Measurements from ENCODE around the gene KREMEN1. TPM values are rescaled to one million over a fixed set of nuclear protein-coding genes. Genes with fewer than 3 reads are reported as not detected.

The KREMEN1 gene
- total and polyA plus RNA-seq, 2 experiments from 2014 or later, result 1.8 to 3.8 TPM

DNA sequence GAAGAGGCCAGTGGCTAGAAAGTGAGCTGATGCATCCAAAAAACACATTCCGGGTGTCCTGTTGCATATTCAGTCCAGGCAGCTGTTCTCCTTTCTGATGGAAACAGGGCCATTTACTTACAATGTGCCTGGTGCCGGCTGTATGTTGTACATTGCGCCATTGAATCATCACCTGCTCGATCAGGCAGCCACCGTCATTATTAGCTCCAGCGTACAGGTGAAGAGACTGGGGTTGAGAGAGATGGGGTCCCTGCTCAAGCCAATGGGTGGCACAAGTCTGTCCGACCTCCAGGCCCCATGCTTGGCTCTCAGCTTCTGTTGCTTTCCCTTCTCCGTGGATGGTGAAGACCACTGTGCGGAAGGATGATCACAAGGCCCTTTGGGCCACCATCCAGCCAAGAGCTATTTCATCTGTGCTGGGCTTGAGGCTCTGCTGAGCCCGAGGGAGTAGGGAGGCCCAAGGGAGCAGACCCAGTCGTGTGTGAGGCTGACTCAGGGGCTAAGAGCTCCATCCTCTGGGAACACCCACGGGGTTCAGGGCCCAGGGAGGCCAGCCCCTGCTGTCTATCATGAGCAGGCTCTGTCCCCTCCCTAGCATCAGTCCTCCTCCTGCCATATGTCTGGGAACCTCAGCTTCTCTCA is 112.1 kb downstream of the KREMEN1 start (continued):
- TF ChIP-seq, protein P1, sequence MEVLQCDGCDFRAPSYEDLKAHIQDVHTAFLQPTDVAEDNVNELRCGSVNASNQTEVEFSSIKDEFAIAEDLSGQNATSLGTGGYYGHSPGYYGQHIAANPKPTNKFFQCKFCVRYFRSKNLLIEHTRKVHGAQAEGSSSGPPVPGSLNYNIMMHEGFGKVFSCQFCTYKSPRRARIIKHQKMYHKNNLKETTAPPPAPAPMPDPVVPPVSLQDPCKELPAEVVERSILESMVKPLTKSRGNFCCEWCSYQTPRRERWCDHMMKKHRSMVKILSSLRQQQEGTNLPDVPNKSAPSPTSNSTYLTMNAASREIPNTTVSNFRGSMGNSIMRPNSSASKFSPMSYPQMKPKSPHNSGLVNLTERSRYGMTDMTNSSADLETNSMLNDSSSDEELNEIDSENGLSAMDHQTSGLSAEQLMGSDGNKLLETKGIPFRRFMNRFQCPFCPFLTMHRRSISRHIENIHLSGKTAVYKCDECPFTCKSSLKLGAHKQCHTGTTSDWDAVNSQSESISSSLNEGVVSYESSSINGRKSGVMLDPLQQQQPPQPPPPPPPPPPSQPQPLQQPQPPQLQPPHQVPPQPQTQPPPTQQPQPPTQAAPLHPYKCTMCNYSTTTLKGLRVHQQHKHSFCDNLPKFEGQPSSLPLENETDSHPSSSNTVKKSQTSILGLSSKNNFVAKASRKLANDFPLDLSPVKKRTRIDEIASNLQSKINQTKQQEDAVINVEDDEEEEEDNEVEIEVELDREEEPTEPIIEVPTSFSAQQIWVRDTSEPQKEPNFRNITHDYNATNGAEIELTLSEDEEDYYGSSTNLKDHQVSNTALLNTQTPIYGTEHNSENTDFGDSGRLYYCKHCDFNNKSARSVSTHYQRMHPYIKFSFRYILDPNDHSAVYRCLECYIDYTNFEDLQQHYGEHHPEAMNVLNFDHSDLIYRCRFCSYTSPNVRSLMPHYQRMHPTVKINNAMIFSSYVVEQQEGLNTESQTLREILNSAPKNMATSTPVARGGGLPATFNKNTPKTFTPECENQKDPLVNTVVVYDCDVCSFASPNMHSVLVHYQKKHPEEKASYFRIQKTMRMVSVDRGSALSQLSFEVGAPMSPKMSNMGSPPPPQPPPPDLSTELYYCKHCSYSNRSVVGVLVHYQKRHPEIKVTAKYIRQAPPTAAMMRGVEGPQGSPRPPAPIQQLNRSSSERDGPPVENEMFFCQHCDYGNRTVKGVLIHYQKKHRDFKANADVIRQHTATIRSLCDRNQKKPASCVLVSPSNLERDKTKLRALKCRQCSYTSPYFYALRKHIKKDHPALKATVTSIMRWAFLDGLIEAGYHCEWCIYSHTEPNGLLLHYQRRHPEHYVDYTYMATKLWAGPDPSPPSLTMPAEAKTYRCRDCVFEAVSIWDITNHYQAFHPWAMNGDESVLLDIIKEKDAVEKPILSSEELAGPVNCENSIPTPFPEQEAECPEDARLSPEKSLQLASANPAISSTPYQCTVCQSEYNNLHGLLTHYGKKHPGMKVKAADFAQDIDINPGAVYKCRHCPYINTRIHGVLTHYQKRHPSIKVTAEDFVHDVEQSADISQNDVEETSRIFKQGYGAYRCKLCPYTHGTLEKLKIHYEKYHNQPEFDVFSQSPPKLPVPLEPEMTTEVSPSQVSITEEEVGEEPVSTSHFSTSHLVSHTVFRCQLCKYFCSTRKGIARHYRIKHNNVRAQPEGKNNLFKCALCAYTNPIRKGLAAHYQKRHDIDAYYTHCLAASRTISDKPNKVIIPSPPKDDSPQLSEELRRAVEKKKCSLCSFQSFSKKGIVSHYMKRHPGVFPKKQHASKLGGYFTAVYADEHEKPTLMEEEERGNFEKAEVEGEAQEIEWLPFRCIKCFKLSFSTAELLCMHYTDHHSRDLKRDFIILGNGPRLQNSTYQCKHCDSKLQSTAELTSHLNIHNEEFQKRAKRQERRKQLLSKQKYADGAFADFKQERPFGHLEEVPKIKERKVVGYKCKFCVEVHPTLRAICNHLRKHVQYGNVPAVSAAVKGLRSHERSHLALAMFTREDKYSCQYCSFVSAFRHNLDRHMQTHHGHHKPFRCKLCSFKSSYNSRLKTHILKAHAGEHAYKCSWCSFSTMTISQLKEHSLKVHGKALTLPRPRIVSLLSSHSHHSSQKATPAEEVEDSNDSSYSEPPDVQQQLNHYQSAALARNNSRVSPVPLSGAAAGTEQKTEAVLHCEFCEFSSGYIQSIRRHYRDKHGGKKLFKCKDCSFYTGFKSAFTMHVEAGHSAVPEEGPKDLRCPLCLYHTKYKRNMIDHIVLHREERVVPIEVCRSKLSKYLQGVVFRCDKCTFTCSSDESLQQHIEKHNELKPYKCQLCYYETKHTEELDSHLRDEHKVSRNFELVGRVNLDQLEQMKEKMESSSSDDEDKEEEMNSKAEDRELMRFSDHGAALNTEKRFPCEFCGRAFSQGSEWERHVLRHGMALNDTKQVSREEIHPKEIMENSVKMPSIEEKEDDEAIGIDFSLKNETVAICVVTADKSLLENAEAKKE (CRISPR knock-in tag; IDR thresholded peaks at IDR 0.05), result no peak
- TF ChIP-seq EZH2 (IDR thresholded peaks at IDR 0.05; ENCODE audit: low read depth, unreplicated experiment) (no peak), JUNB (IDR thresholded peaks at IDR 0.05; ENCODE audit: unreplicated experiment) (no peak), POLR2AphosphoS5 (IDR thresholded peaks at IDR 0.05; ENCODE audit: low read depth) (no peak), ZNF331 (CRISPR knock-in tag; IDR thresholded peaks at IDR 0.05; ENCODE audit: low read depth) (no peak), NANOG (IDR thresholded peaks at IDR 0.05; ENCODE audit: borderline replicate concordance) (no peak), ZNF114 (CRISPR knock-in tag; IDR thresholded peaks at IDR 0.05) (no peak)
- TF ChIP-seq, protein P2, sequence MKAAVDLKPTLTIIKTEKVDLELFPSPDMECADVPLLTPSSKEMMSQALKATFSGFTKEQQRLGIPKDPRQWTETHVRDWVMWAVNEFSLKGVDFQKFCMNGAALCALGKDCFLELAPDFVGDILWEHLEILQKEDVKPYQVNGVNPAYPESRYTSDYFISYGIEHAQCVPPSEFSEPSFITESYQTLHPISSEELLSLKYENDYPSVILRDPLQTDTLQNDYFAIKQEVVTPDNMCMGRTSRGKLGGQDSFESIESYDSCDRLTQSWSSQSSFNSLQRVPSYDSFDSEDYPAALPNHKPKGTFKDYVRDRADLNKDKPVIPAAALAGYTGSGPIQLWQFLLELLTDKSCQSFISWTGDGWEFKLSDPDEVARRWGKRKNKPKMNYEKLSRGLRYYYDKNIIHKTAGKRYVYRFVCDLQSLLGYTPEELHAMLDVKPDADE (IDR thresholded peaks at IDR 0.05), result no peak
- TF ChIP-seq, protein P3, sequence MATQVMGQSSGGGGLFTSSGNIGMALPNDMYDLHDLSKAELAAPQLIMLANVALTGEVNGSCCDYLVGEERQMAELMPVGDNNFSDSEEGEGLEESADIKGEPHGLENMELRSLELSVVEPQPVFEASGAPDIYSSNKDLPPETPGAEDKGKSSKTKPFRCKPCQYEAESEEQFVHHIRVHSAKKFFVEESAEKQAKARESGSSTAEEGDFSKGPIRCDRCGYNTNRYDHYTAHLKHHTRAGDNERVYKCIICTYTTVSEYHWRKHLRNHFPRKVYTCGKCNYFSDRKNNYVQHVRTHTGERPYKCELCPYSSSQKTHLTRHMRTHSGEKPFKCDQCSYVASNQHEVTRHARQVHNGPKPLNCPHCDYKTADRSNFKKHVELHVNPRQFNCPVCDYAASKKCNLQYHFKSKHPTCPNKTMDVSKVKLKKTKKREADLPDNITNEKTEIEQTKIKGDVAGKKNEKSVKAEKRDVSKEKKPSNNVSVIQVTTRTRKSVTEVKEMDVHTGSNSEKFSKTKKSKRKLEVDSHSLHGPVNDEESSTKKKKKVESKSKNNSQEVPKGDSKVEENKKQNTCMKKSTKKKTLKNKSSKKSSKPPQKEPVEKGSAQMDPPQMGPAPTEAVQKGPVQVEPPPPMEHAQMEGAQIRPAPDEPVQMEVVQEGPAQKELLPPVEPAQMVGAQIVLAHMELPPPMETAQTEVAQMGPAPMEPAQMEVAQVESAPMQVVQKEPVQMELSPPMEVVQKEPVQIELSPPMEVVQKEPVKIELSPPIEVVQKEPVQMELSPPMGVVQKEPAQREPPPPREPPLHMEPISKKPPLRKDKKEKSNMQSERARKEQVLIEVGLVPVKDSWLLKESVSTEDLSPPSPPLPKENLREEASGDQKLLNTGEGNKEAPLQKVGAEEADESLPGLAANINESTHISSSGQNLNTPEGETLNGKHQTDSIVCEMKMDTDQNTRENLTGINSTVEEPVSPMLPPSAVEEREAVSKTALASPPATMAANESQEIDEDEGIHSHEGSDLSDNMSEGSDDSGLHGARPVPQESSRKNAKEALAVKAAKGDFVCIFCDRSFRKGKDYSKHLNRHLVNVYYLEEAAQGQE (IDR thresholded peaks at IDR 0.05; ENCODE audit: unreplicated experiment), result no peak
